Umbilical cord (tissue), 2 donors: ENCODE data around the gene WNT7B. TPM values are rescaled to one million over a fixed set of nuclear protein-coding genes. Genes with fewer than 3 reads are reported as not detected.
A peak's percentile ranks its signal among the peaks of the same experiment; 100 is the strongest.

ENCODE experiments used
- DNase-seq: peaks from one replicate; pipeline ENCODE4 v3.0.0-alpha.2; 2015; ENCODE audit warnings: low spot score
- total RNA-seq: library from RNA; depleted of rRNA; stranded (reverse); fragments of >200 nt; gene quantifications from one replicate; pipeline ENCODE4 v1.2.3, GENCODE V29; 2014; ENCODE audit warnings: low replicate concordance; ENCODE audit not compliant: insufficient read depth

Gene WNT7B
- total RNA-seq, 1 donor from 2014 or later: 7.2 TPM

DNA sequence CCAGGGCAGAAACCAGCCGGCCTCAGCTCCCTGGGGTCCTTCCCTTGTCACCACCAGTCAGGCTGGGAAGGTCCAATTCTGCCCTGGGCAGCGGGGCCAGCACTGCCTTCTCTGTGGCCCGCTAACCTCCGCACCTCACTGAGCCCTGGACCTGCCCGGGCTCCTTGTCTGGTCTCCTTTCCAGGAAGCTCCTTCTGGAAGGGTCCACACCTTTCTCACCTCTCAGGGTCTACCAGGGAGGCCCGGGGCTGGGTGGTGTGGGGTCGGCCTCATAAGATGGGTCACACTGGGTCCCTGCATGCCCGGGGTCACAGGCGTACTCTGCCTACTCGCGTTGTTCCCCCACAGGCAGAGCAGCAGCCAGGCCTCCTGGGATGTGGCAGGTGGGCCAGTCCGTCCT is 69.0 kb downstream of the WNT7B start:
- DNase-seq: no peak

DNA sequence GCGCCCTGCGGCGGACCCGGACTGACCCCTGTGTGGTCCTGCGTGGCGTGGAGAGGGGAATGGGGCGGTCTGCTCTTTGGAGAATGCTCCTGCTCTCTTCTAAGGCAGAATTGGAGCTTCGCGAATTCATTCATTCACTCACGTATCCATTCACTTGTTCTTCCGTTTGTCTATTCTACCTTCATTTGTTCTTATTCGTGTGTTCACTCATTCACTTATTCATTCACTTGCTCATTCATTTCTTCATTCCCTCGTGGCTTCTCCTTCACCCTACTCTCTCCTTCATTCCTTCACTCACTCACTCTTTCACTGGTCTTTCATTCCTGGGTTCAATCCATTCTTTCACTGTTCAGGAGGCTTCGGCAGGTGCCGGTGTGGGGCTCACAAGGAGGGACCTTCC is 69.6 kb downstream of the WNT7B start:
- no peak for DNase-seq

DNA sequence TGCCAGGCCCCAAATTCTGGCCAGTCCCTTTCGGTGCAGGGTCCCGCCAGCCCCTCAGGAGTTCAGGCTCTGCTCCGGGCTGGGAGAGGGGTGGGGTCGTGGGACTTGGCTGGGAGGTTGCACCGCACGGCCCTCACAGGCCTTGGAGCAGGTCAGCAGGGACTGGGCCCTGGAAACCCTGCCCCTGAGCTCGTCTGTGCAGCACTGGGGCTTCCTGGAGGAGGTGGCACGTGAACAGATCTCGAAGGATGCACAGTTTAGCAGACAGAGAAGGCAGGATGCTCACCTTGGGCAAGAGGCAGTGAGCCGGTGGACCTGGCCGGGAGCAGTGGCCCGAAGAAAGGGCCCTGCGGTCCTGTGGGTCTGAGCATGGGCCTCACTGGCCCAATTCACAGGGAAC is 70.0 kb downstream of the WNT7B start:
- DNase-seq: no peak

DNA sequence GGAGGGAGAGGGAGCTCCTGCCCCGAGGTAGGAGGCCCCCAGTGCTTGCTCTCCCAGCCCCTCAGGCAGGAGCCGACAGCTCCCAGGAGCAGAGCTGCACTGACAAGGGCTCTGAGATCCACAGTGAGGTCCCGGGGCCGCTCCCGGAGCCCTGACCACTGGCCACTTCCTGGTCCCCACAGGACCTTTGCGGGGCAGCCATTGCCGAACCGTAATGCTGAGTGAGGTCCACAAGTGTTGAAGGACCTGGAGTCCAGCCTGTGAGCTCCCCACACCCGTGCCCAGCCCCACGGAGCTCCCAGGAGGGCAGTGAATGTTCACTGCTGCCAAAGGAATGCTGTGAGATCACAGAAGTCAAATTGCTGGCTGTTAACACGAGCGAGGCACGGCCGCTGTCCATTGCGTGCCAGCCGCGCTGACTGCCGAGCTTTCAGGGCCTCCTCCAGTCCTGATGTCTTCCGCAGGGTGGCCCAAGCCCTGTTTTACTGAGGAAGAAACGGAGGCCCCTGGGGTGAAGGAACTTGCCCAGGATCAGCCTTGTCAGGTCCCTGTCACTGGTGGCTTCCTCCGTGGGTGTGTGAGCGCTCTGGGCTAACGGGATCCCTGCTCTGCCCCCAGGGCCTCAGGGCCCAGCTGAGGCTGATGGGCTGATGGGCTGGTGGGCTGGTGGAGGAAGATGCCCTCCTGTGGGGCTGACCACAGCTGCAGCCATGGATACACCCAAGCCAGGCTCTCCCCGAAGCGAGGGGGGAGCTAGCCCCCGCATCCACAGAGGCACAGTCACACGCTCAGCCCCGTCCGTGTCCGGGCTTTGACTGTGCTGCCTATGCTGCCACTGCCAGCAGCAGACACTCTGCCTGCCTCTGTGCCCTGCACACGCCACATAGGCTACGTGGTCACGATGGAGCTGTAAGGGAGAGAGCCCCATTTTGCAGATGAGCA is 70.8 kb downstream of the WNT7B start:
- DNase-seq: peak; percentile 67

DNA sequence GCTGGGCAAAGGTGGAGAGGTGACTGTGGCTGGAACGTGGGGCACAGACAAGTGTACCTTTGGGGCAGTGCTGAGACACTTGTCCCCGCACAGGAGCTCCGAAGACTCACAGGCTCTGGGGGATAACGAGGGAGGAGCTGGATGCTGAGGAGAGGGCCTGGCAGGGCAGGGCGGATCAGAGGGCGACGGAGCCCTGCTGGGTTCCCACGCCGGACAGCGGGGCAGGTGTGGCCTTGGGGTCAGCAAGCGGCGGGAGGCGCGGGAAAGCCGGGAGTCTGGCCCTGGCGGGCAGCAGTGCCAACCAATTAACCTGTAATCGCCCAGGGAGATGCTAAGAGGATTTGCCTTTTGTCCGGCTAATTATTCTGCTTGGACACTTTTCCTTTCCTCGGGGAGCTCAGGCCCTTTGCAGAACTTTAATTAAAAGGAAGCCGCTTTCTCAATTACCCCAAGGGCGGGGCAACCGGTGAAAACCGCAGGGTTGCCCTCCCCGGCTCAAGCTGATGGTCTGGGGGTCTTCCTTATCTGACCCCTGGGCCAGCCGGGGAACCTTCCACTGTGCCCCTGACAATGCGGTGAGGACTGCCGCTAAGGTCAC is 71.5 kb downstream of the WNT7B start:
- no peak for DNase-seq

DNA sequence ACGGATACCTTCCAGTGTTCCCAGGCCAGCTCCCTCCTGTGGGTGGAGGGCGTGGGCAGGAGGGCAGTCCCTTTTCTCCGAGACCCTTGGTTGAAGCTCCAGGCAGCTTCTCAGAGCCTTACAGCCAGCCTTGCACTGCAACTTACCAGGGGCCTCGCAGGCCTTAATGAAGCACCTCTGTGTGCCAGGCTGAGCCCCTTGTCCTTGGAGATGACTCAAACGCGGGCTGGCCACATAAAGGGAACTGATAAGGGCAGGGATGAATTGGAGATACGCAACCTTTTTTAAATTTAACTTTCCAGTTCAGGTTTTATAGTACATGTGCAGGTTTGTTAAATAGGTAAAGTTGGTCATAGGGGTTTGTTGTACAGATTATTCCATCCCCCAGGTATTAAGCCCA is 72.7 kb downstream of the WNT7B start:
- DNase-seq: no peak

DNA sequence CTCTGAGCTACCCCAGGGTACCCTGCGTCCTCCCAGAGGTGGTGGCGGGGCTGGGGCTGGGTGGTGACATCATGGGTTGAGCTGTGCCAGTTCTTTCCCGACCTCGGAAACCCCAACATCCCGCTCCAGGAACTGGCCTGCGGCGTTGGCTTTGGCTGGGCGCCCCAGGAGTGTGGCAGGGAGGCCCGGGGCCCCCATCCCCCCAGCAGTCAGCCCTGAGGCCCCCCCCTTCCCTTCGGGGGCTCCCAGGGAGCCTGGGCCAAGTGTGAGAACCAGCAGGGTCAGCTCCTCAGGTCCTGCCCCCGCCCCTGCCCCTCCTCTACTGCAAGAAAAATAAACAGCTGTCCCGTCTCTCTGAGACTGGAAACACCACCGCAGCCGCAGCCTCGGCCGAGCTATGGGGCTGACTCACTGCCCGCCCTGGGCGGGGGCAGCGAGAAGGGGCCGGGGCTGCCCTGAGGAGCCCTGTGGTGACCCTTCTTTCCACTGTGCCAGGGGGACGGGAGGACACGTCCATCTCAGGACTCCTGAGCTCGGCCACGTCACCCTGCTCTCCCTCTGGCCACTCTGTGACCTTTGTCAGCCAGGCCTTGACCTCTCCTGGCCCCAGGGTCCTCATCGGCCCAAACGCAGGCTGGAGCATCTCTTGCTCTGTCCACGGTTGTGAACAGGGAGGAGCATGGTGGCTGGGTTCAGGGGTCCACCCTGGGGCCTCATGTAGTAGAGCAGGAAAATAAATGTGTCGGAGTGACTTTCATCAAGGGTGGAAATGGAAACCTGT is 73.4 kb downstream of the WNT7B start:
- DNase-seq: peak; percentile 78

DNA sequence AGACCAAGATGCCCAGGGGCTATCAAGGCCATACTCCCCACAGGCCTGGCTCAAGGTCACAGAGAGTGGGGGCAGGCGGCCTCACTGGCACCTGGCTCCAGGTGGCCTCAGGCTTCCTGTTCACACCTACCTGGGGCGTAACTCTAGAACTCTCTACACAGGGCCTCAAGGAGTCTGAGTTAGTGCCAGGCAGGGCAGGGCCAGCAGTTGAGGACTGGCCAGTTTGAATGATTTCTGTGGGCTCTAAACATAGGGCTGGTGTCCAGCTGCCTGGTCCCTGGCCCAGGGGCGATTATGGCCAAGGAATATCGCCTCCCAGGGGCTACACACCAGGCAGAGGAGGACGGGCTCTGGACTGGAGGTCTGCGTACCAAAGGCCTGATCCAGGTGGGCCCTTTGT is 79.2 kb downstream of the WNT7B start:
- DNase-seq: no peak

DNA sequence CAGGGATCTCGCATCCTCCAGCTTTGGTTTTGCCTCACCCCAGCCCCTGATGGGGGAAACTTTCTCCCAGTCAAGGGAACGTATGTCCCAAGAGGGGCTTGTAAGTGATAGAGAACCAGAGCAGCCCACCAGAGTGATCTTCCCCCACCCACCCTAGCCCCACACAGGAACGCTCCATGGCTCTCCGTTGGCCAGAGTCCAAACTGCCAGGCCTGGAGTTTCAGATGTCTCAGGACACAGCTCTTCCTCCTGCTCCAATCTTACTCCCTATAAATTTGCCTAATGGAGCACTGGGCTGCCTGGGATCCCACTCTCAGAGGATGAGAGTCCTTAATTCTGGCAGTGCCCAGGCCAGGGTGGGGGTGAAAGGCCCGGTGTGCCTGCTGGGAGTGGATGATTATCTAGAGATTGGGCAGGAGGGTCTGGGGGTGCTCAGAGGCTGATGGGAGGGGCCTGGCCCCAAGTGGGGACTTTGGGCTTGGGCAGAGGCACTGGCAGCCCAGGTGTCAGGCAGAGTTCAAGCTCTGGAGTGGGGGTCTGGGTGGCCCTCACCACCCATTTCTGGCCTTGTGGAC is 79.9 kb downstream of the WNT7B start:
- DNase-seq: no peak

DNA sequence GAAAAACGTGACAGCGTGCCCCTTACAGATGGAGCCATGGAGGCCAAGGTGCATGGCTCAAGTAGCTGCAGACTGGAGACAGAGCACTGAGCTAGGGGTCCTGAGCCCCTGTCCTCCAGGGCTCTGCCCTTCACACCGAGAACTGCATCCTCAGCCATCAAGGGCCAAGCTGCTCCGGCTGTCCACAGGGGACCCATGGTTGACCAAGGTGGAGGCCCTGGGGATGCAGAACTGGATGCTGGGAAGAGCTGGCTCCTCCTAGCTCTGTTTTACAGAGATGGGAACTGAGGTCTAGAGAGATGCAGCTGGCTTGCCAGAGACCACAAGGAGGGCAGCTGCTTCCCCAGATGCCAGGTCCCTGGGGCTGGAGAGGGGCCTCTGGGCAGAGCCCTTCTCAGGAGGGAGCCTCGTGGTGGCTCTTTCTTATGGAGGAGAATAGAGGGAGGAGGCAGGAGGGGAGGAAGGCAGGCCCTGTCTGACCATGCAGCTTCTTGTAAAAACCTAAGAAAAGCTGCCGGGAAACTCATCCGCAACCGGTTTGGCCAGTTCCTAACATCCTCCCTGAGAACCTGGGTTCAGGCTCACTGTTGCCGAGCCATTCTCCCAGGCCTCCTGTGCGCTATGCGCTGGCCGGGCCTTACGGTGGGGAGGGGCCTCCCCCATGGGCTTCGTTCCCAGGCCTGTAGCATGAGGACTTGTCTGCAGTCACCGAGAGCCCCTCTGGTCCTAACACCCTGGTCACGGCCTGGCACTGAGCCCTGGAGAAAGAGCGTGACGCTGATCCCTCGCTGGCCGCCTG is 80.6 kb downstream of the WNT7B start:
- peak; percentile 72 for DNase-seq

DNA sequence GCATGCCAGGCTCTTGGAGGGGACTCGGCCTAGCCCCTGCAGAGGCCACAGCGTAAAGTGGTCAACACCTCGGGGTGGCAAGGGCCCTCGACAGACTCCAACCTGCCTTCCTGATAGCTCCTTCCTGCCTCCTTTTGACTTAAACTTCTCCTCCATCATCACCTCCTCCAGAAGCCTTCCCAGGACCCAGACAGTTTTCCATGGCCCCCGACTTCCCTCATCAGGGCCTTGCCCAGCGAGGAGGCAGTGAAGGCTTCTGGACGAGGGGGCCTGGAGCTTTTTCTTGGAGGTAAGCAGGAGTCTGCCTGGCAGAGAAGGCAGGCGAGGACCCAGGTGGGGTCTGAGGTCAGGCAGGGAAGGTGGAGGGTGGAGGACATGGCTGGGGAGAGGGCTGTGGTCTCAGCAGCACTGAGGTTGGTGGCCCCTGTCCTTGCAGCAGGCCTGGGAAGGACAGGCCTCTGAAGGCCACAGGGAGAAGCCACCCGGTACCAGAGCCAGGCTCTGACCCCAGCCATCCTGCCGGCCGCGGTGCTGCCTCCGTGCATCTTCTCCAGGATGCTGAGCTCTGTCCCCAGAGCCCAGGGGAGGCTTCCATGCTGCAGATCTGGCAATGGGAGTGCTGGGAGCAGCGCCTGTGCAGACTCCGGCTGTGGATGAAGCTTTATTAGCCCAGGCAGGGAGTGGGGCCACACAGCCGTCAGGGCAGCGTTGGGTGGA is 81.4 kb downstream of the WNT7B start:
- no peak for DNase-seq

DNA sequence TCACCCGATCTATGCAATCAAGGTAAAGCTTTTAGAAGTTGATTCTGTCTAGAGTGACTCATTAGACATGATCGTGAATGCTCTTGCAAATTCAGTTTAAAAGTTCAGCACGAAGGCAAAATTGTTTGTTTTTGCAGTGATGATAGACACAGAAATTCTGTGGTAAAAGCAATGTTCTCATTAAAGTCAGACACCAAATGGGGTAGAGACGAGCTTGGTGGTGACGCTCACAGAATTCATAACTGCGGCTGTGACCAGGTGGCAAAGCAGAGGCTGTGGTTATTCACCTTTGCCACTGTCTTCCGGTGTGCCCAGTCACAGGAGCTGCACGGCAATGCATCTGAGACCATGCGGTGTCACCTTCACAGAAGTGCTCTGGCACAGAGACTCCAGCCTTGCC is 83.4 kb downstream of the WNT7B start:
- no peak for DNase-seq

DNA sequence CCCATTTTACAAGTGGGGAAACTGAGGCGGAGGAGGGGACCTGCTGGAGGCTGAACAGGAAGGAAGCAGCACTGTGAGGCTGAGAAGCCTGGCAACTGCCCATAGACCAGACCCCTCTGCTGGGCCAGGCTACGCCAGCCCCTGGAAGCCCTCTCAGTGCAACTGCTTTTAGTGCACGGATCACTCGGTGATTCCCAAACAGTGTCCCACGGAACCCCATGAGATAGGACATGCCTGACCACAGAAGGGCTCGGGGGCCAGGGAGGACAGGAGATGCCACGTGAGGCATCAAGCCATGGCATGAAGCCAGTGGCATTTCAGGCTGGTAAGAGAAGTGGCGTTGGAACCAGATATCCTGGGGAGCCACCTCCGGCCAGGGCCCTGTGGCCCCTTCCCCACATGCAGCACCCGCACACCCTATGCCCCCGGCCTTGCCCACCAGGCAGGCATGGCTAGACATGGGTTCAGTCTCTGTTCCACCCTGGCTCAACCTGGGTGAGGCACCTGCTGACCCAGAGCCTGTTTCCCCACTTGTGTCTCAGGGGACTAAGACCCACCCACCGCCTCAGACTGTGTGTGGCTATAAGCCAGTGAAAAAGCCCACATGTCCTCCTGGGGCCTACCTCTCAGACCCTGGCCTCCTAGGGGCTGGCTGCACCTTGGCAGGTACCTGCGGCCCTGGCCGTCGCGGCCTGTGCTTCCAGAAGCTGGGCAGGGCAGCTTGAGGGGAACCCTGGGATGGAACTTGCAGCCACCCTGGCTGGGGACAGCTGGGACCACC is 84.1 kb downstream of the WNT7B start:
- no peak for DNase-seq

DNA sequence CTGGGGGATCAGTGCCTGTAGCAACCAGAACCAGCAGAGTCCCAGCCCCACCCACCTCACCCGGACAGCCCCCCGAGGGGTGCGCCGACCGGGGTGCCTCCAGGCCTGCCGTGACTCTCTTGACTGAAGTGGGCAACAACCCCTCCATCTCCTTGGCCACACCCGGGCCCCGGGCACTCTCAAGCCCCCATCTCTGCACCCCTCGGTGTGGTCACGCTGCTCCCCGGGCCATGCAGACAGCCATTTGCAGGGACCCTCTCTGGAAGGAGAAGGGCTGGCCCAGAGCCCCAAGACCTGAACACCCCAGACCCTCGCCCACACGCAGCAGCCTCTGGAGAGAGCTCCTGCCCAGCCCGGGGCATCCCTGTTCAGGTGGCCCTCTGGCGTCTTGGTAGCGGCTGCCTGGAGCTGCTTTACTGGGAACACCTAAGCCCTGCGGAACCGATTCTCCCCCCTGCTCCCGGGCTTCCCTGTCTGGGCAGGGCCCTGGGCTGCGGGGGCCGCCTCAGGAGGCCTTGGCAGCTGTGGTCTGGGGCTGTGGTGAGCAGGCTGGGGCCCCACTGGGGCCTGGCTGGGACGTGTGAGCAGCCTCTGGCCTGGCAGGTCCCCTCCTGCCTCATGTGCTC is 84.9 kb downstream of the WNT7B start:
- peak; percentile 46 for DNase-seq

DNA sequence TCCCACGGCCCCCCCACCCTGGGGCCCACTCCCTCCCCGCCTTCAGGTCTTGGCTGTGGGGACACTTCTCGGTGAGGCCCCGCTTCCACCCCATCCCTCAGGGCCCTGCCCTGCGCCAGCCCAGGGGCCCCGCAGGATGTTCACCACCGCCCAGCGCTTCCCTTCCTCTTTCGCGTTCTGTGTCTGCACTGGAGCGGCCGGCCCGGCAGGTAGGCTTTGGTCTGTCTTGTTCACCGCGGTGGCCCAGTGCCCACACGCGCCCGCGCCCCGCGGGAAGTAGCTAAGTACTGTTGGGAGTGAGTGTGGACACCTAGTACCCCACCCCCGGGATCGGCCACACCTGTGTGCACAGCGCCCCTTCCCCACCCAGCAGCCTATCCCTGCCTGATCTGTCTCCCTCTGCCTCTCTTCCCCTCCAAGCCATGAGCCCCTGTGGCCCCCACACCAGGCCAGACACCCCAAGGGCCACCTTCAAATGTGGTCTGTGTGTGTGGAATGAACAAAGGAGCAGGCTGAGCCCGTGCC is 85.4 kb downstream of the WNT7B start:
- no peak for DNase-seq

DNA sequence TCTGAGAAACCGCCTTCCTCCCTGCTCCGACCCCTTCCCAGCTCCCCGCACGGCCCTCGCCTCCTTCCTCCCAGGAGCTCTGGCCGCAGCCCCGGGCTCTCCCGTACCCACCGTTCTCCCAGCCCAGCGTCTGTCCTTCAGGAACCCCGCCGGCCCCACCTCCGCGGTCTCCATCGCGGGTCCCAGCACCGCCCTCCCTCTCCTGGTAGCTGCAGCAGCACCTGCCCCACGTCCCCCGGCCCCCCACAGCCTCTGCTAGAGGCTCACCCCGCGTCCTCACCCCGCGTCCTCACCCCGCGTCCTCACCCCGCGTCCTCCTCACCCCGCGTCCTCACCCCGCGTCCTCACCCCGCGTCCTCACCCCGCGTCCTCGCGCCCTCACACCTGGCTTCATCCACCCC is 85.9 kb downstream of the WNT7B start:
- no peak for DNase-seq

DNA sequence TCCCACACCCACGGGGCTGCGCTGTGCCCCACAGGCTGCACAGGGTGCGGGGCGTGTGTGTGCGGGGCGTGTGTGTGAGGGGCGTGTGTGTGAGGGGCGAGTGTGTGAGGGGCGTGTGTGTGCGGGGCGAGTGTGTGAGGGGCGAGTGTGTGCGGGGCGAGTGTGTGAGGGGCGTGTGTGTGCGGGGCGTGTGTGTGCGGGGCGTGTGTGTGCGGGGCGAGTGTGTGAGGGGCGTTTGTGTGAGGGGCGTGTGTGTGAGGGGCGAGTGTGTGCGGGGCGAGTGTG is 86.7 kb downstream of the WNT7B start:
- DNase-seq: no peak

DNA sequence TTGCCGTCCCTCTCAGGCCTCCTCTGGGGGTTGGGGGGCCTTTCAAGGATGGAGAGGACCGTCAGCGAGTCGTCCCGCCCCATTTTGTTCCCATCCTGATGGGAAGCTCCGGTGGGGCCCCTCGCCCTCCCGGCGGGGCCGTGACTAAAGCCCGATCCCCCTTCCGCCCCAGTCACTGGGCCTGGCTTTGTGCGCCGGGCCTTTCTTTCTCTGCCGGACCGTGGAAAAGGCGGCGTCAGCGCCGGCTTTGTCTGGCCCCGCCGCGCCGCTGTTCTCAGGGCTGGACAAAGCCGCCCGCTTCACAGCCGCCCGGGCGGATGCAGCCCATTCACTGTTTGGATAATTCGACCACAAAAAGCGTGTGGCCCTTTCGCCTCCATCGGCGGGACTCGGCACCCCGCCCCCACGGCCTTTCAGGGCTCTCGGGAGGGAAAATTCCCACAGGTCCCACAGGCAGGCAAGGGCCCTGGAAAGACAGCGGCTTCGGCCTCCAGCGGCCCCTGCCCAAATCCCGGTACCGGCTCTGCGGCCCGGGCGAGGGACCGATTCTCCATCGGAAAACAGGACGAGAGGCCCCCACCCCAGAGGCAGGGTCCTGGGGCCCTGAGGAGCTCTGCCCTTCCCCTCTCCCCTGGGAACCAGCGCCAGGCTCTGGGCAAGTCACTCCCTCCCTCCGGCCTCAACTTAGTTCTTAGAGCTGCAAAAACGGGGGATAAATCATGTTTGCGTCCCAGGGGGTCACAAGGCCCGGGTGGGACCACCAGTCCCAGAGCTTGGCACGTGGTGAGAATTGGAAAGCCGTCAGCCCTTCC is 87.2 kb downstream of the WNT7B start:
- peak; percentile 27 for DNase-seq
